ENCODE measurements around the gene UBE2QL1.
"Not testable (repeated sequence)": the region's sequence is repeated elsewhere in the genome, so short reads cannot be mapped to it uniquely, and the experiment has no call there.

The UBE2QL1 gene

DNA sequence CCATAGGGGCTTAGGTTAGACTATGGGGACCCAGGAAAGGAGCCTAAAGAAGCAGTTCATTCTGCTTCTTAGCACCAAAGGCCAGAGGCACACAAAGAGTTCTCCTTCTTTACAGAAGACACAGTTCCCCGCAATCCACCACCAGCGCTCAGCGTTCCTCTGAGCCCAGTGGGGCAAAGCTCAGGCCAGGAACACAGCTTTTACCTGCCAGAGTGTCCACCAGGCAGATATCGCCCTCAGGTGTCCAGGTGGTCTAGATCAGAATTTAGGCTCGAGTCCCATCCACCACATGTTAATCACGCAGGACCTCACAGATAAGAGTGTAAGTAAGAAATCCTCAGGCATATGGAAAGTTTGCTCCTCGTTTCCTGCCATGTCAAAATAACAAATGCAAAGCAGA lies 53.0 kb downstream of the UBE2QL1 start:
- no peak for DNase-seq

DNA sequence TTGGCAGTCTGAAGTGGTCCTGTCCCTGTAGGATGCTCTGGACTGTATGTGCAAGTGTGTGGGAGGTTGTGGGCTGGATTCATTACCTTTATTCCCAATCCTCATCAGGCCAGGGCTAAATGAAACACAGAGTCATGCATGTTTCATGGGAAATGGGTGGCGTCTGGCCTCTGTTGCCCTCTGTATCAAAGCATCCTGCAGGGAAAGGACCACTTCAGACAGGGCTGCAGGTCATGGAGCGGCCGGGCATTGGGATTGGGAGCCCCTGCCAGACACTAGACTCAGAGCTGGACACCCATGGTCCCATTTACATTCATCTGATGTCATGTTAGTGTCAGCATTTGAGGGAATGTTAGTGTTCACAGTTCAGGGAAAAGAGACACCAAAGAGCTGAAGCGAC lies 53.8 kb downstream of the UBE2QL1 start:
- no peak for DNase-seq

- no peak for DNase-seq
Measured at GRCh38 chr5:6503342-6503741, 54.7 kb downstream of the UBE2QL1 start.

- no peak for DNase-seq
Measured at GRCh38 chr5:6504677-6505415, 56.2 kb downstream of the UBE2QL1 start.

DNA sequence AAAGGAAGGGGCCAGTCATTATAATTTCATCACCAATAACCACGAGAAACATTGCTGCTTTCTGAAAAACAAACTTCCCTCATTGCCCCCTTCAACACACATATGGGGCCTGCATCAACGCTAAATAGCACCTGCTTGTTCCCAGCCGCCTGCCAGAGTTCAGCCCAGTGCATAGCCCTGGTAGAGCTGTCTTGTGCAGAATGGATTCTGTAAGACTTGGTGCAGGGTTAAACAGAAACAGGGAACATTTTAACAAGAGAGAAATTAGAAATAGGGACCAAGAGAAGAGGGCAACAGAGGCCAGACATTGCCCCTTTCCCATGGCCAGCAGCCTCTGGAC lies 56.7 kb downstream of the UBE2QL1 start:
- DNase-seq, result no peak

- DNase-seq, result no peak
Measured at GRCh38 chr5:6505783-6506557, 57.3 kb downstream of the UBE2QL1 start.

GRCh38 chr5:6506611-6507010 lies 58.0 kb downstream of the UBE2QL1 start:
- no peak for DNase-seq

DNA sequence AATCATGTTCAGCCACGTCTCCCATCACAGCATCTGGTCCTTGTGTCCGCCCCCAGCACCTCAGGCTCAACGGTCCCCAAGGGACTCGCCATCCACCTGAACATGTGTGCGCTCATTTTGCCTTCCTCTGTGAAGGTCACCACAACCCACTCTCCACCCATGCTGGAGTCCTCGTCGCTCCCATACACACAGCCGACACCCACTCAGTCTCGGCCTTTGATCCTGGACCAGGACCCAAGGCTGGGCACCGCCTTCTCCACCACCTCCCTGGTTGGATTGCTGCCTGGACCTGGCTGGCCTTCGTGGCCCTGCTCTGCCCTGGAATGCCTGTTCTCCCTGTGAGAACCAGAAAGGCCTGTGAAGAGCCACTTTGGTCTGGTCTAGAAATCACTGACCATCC lies 60.3 kb downstream of the UBE2QL1 start:
- DNase-seq, result no peak

- no peak for DNase-seq
Measured at GRCh38 chr5:6510132-6510531, 61.5 kb downstream of the UBE2QL1 start.

GRCh38 chr5:6510973-6511372 lies 62.3 kb downstream of the UBE2QL1 start:
- no peak for DNase-seq

- not testable (repeated sequence) for DNase-seq
Measured at GRCh38 chr5:6515812-6516211, 67.2 kb downstream of the UBE2QL1 start.

- no peak for DNase-seq
Measured at GRCh38 chr5:6516823-6517222, 68.2 kb downstream of the UBE2QL1 start.

- DNase-seq, result no peak
Measured at GRCh38 chr5:6517510-6517909, 68.9 kb downstream of the UBE2QL1 start.

GRCh38 chr5:6518298-6519057 lies 69.8 kb downstream of the UBE2QL1 start:
- DNase-seq, result no peak

DNA sequence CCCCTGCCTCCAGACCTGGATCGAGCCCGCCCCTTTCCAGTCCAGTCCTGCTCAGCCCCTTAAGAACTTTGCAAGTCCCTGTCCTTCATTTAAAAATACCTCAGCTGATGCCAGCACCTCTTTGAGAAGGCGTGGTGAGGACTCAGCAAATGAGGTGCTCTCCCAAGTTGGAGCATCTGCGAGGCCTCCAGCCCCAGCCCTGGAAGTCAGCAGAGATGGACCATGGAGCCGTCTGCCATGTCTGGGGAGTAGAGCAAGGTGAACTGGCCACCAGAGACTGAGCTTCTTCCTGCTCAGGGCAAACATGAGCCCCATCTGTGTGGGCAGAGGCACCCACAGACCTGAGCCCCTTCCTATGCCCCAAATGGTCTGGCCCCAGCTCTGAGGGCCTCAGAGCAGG lies 71.5 kb downstream of the UBE2QL1 start:
- DNase-seq, result no peak

DNA sequence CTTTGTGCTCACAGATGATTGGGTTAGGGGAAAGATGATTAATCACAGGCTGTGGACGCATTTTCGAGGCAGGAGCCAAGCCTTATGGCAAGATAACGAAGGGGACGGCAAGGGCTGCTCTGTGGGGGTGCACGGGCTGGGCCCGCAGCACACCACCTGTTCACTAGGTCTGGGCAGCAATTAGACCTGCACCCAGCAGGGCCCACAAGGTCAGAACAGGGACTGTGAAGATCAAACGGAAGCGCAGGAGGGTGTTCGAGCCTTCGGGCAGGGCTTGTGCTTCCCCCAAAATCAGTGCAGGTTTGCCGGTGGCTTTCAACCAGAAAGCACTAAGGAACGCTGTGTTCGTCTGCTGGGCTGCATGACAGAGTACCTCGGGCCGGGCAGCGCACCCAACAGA lies 73.7 kb downstream of the UBE2QL1 start:
- no peak for DNase-seq

GRCh38 chr5:6522923-6523322 lies 74.3 kb downstream of the UBE2QL1 start:
- no peak for DNase-seq

DNA sequence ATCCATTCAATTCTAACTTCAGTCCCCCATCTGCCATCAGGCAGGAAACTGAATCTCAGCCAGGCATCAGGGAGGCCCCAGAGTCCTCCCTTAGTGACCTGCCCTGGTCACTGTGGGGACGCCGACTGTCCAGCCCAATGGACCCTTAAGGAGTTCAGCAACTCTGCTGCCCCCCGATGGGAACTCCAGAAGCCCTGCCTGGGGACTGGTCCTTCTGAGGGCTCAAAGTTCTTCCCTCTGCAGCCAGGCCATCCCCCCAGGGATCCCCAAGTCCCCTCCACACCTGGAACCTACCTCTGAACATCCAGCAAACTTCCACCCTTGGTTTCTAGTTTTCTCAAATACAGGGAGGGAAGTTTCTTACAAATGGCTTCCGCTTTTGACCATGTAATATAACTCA lies 76.8 kb downstream of the UBE2QL1 start:
- no peak for DNase-seq

DNA sequence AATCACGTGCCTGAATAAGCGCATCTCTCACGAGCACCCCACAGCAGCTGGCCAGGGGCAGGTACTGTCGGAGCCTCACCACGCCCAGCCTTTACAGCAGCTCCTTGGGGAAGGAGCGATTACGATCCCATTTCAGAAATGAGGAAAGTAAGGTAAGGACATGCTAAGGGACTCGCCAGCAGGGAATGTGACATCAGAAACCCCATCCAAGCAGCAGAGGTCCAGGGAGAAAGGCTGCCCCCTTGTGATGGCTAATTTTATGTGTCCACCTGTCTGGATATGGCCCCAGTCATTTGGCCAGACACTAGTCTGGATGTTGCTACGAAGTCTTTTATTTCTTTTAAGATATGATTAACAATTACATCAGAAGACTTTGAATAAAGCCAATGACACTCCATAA lies 77.3 kb downstream of the UBE2QL1 start:
- DNase-seq, result no peak

DNA sequence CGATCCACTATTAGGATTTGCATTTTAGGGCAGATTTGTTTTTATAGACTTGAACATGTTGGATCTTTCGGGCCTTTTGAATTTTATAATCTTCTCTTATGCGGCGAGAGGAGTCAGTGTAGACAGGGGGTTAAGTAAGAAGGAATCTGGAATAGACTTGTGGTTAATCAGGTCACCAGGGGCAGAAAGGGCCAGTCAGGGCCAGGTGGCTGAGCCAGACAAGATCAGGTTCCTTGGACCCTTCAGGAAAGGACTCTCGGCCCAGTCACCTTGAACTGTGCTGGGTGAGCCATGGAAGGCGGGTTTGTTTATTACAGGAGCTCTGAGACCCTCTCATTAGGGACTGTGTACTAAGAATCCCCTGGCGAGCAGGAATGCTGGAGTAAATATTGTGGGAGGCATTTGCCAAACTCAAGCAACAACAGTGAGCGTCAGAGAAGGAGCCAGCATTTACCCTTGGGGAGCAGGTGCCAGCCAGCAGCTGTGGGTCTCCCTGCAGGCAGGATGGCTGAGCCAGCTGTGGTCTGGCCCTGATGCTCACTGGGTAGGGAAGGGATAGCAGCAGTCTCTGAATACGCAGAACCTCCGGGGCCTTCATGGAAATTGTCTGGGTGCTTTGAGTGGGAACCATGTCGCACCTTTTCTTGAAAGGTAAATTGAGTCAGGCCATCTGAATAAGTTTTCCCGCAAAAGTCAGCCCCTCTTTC lies 79.2 kb downstream of the UBE2QL1 start:
- DNase-seq, result no peak

- no peak for DNase-seq
Measured at GRCh38 chr5:6535594-6535993, 86.9 kb downstream of the UBE2QL1 start.

GRCh38 chr5:6539060-6539459 lies 90.4 kb downstream of the UBE2QL1 start:
- no peak for DNase-seq

DNA sequence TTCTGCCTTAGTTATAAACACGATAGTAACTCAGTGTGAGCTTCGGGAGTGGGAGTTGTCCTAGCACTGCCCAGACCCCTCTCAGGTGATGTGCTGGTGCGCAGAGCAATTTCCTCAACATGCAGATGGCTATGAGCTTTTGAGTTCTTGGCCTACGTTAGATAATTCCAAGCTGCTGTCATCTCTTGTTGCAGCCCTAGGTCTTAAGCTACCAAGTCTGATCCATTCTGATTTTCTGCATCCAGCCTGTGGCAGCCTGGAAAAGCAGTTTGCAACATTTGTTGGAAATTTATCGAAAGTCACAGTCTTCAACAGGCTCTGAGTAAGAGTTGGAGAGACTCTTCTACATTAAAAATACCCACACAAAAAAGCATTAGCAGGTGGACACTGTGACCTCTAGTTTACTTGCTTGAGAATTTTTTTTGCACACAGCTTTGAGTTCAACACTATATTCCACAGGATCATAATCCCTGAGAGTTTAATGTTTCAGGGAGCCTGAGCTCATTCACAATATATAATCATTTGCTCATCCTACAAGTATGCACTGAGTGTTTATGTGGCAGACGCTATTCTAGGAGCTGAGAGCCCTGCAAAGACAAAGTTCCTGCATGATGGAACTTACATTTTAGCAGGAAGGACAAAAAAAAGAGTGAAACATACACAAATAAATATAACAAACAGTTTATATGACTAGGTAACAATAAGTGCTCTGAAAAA lies 91.6 kb downstream of the UBE2QL1 start:
- no peak for DNase-seq

All from GOT3 (cell line).